GM12892 (cell line): Measurements from ENCODE around the gene BMP5.

Source experiments
- POLR2A ChIP-seq: IDR thresholded peaks from 2 replicates; pipeline ENCODE4 v1.6.1; 2011; ENCODE audit warnings: low read depth, low read length, control low read depth
- TAF1 ChIP-seq: IDR thresholded peaks from 2 replicates; pipeline ENCODE4 v1.6.1; 2011; ENCODE audit warnings: low read depth, mild to moderate bottlenecking, control low read depth, low read length, borderline replicate concordance

GRCh38 chr6:55802259-55802658, 73.1 kb downstream of the BMP5 start:
- no peak for TF ChIP-seq TAF1
- no peak for TF ChIP-seq POLR2A
